Measurements from ENCODE around the gene MTMR12. TPM values are rescaled to one million over a fixed set of nuclear protein-coding genes. Genes with fewer than 3 reads are reported as not detected.
A peak's percentile ranks its signal among the peaks of the same experiment; 100 is the strongest.

Gene MTMR12
- total RNA-seq, 1 donor: 19.9 TPM

- H3K4me3 ChIP-seq (ENCODE audit: low read depth, low read length): no peak overlapping the region
- no peak for TF ChIP-seq CTCF (IDR thresholded peaks at IDR 0.05; ENCODE audit: insufficient read depth, low read depth, low read length)
- DNase-seq (ENCODE audit: low read depth): no peak
These were observed 19.6 kb upstream of the MTMR12 start for GRCh38 chr5:32332361-32332760.

- TF ChIP-seq CTCF (IDR thresholded peaks at IDR 0.05; ENCODE audit: insufficient read depth, low read depth, low read length): no peak
- DNase-seq (ENCODE audit: low read depth): no peak
- no peak overlapping the region for H3K4me3 ChIP-seq (ENCODE audit: low read depth, low read length)
These were observed 19.2 kb upstream of the MTMR12 start for GRCh38 chr5:32331935-32332274.

GRCh38 chr5:32331217-32331934, 18.6 kb upstream of the MTMR12 start:
- no peak for DNase-seq (ENCODE audit: low read depth)
- no peak for TF ChIP-seq CTCF (IDR thresholded peaks at IDR 0.05; ENCODE audit: insufficient read depth, low read depth, low read length)
- no peak overlapping the region for H3K4me3 ChIP-seq (ENCODE audit: low read depth, low read length)

GRCh38 chr5:32330126-32330971, 17.6 kb upstream of the MTMR12 start:
- TF ChIP-seq CTCF (IDR thresholded peaks at IDR 0.05; ENCODE audit: insufficient read depth, low read depth, low read length): no peak
- DNase-seq (ENCODE audit: low read depth): no peak
- no peak overlapping the region for H3K4me3 ChIP-seq (ENCODE audit: low read depth, low read length)

GRCh38 chr5:32329395-32329834, 16.7 kb upstream of the MTMR12 start:
- peak; percentile 74 for DNase-seq (ENCODE audit: low read depth)
- TF ChIP-seq CTCF (IDR thresholded peaks at IDR 0.05; ENCODE audit: insufficient read depth, low read depth, low read length): peak; percentile 83

GRCh38 chr5:32326216-32326772, 13.6 kb upstream of the MTMR12 start:
- DNase-seq (ENCODE audit: low read depth): peak; percentile 30
- no peak for TF ChIP-seq CTCF (IDR thresholded peaks at IDR 0.05; ENCODE audit: insufficient read depth, low read depth, low read length)
- H3K4me3 ChIP-seq (ENCODE audit: low read depth, low read length): no peak overlapping the region

More at GRCh38 chr5:32329395-32329834, 16.7 kb upstream of the MTMR12 start:
- no peak overlapping the region for H3K4me3 ChIP-seq (ENCODE audit: low read depth, low read length)
